Endometrium (tissue), 2 donors: ENCODE data around the gene ERVMER34-1.

Source experiments
- FAIRE-seq: peaks from 2 replicates; lab custom pipeline; 2012; peaks lifted over from hg19 to GRCh38; lab: Jason Lieb, UNC
- donor health status: control.
- donor health status: control.

The ERVMER34-1 gene

GRCh38 chr4:52721968-52722815 is 29.0 kb downstream of the ERVMER34-1 start:
- peak; percentile 97 for FAIRE-seq

GRCh38 chr4:52718123-52718522 is 33.1 kb downstream of the ERVMER34-1 start:
- FAIRE-seq = no peak

- no peak for FAIRE-seq
Measured at GRCh38 chr4:52716364-52717151, 34.7 kb downstream of the ERVMER34-1 start.

- FAIRE-seq = no peak
Measured at GRCh38 chr4:52715914-52716313, 35.3 kb downstream of the ERVMER34-1 start.

- no peak for FAIRE-seq
Measured at GRCh38 chr4:52715255-52715897, 35.8 kb downstream of the ERVMER34-1 start.

- no peak for FAIRE-seq
Measured at GRCh38 chr4:52714597-52715254, 36.5 kb downstream of the ERVMER34-1 start.

- FAIRE-seq = no peak
Measured at GRCh38 chr4:52713456-52713937, 37.7 kb downstream of the ERVMER34-1 start.

- peak; percentile 94 for FAIRE-seq
Measured at GRCh38 chr4:52712251-52713130, 38.7 kb downstream of the ERVMER34-1 start.

- FAIRE-seq = no peak
Measured at GRCh38 chr4:52711834-52712250, 39.4 kb downstream of the ERVMER34-1 start.

- no peak for FAIRE-seq
Measured at GRCh38 chr4:52711272-52711671, 40.0 kb downstream of the ERVMER34-1 start.

GRCh38 chr4:52709155-52709554 is 42.1 kb downstream of the ERVMER34-1 start:
- FAIRE-seq = no peak

GRCh38 chr4:52704661-52705060 is 46.6 kb downstream of the ERVMER34-1 start:
- FAIRE-seq = no peak

- FAIRE-seq = no peak
Measured at GRCh38 chr4:52704133-52704532, 47.1 kb downstream of the ERVMER34-1 start.

GRCh38 chr4:52701207-52701606 is 50.0 kb downstream of the ERVMER34-1 start:
- no peak for FAIRE-seq

- FAIRE-seq = no peak
Measured at GRCh38 chr4:52694936-52695335, 56.3 kb downstream of the ERVMER34-1 start.

- FAIRE-seq = no peak
Measured at GRCh38 chr4:52693492-52693891, 57.7 kb downstream of the ERVMER34-1 start.
